Activated B cell treated with CpG ODN at 0.5 μM for 24 hours (primary cell): ENCODE measurements around the gene ONECUT1. TPM values are rescaled to one million over a fixed set of nuclear protein-coding genes. Genes with fewer than 3 reads are reported as not detected.

Experiments used
- ATAC-seq: fragments of 200-7000 bp; cut with Tn5 transposase; one replicate; pipeline ENCODE4 v1.10.0; 2021; ENCODE audit warnings: low read depth, mild to moderate bottlenecking, moderate library complexity
- CTCF ChIA-PET: fragments of 350-600 bp; sonication (Branson Sonifier 250); formaldehyde crosslinking; loops from one replicate; lab custom pipeline; 2021; ENCODE audit warnings: antibody characterized with exemption; lab: Charles Lee
- POLR2A ChIA-PET: fragments of 350-600 bp; sonication (Branson Sonifier 250); formaldehyde crosslinking; loops from one replicate; lab custom pipeline; 2021; ENCODE audit warnings: antibody characterized with exemption; lab: Charles Lee
- DNase-seq: peaks from one replicate; pipeline ENCODE4 v3.0.0; 2022
- H3K27ac Mint-ChIP-seq: one replicate; pipeline ENCODE4 v1.8.0; 2020; ENCODE audit warnings: mixed read lengths
- H3K27me3 Mint-ChIP-seq: one replicate; pipeline ENCODE4 v1.8.0; 2021; ENCODE audit warnings: mixed read lengths
- H3K36me3 Mint-ChIP-seq: one replicate; pipeline ENCODE4 v1.8.0; 2021; ENCODE audit warnings: low read depth, mixed read lengths
- H3K4me1 Mint-ChIP-seq: one replicate; pipeline ENCODE4 v1.8.0; 2021; ENCODE audit warnings: mixed read lengths
- H3K4me3 Mint-ChIP-seq: one replicate; pipeline ENCODE4 v1.8.0; 2020; ENCODE audit warnings: mild to moderate bottlenecking, mixed read lengths
- H3K9me3 Mint-ChIP-seq: one replicate; pipeline ENCODE4 v1.8.0; 2020; ENCODE audit warnings: mixed read lengths
- intact Hi-C: fragments of 100-400 bp; cut with micrococcal nuclease; formaldehyde crosslinking; loops from one replicate; pipeline ENCODE4 v1.15.1; 2024
- total RNA-seq: library from RNA; stranded (reverse); gene quantifications from 2 replicates; pipeline ENCODE4 v1.2.3, GENCODE V29; 2022
- TF ChIP-seq, protein P1 (sequence below): fragments of 200-600 bp; IDR thresholded peaks from one replicate; pipeline ENCODE4 v1.8.0; 2022; ENCODE audit warnings: antibody characterized with exemption, mild to moderate bottlenecking

The ONECUT1 gene
- total RNA-seq, 1 donor from 2014 or later, result 0.44 TPM

DNA sequence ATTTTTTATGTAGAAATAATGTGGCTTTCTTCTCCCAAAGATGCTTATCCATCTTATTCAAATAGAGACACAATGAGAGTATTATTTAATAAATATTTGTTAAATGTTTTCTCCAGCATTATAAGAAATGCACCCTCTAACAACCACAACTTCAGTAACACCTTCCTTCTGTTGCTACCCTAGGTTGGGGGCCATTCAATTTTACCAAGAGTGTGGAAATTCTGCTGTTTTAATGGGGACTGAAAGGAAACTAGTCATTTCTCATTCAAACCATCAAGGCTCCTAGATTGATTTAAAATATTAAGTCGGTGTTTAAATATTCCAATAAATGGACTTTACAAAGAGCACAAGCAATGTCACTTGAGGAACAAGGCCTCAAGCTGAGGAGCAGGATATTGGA is 7.6 kb downstream of the ONECUT1 start:
- H3K9me3 Mint-ChIP-seq, result no peaks in the 10 kb centered on the region

GRCh38 chr15:52780172-52780980 is 9.8 kb downstream of the ONECUT1 start:
- TF ChIP-seq, protein P1, sequence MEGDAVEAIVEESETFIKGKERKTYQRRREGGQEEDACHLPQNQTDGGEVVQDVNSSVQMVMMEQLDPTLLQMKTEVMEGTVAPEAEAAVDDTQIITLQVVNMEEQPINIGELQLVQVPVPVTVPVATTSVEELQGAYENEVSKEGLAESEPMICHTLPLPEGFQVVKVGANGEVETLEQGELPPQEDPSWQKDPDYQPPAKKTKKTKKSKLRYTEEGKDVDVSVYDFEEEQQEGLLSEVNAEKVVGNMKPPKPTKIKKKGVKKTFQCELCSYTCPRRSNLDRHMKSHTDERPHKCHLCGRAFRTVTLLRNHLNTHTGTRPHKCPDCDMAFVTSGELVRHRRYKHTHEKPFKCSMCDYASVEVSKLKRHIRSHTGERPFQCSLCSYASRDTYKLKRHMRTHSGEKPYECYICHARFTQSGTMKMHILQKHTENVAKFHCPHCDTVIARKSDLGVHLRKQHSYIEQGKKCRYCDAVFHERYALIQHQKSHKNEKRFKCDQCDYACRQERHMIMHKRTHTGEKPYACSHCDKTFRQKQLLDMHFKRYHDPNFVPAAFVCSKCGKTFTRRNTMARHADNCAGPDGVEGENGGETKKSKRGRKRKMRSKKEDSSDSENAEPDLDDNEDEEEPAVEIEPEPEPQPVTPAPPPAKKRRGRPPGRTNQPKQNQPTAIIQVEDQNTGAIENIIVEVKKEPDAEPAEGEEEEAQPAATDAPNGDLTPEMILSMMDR, result peak; percentile 97
- H3K9me3 Mint-ChIP-seq, result no peaks in the 10 kb centered on the region
- peak overlapping the region; percentile 91 for H3K27ac Mint-ChIP-seq
- POLR2A ChIA-PET, result interaction anchor here (0.6 to 2.2 kb wide), 7 partner anchors 13 to 548 kb away, joined by 3 to 6 read pairs (median 3); no protein-coding TSS in a partner anchor
- H3K36me3 Mint-ChIP-seq, result no peaks in the 10 kb centered on the region
- peaks cover 46% of the 10 kb centered on the region for H3K27me3 Mint-ChIP-seq
- DNase-seq (peak; percentile 55), ATAC-seq (peak; percentile 83)
- intact Hi-C loops, result loop anchor here (10.0 kb wide), 2 partner anchors 414 to 934 kb away; no protein-coding TSS in a partner anchor
- peaks cover 34% of the 10 kb centered on the region for H3K4me1 Mint-ChIP-seq
- CTCF ChIA-PET, result interaction anchor here (0.6 to 3.1 kb wide), 7 partner anchors 10 to 657 kb away, joined by 3 to 13 read pairs (median 4); partner anchors contain the start of gene ONECUT1
- H3K4me3 Mint-ChIP-seq, result peak overlapping the region; percentile 81

More for the DNA sequence above, 7.6 kb downstream of the ONECUT1 start:
- TF ChIP-seq, protein P1, result no peak
- DNase-seq (no peak), ATAC-seq (no peak)
- CTCF ChIA-PET, result interaction anchor here (0.8 to 3.1 kb wide), 3 partner anchors 10 to 23 kb away, joined by 3 to 13 read pairs (median 3); no protein-coding TSS in a partner anchor
- Mint-ChIP-seq H3K4me3 (no peak overlapping the region), H3K4me1 (peaks cover 37% of the 10 kb centered on the region), H3K27me3 (peaks cover 48% of the 10 kb centered on the region), H3K36me3 (no peaks in the 10 kb centered on the region), H3K27ac (no peak overlapping the region)
- intact Hi-C loops, result loop anchor here (10.0 kb wide), 2 partner anchors 412 to 932 kb away; no protein-coding TSS in a partner anchor
- POLR2A ChIA-PET, result interaction anchor here (1.0 to 1.5 kb wide), 2 partner anchors 11 to 21 kb away, joined by 3 to 5 read pairs; no protein-coding TSS in a partner anchor

DNA sequence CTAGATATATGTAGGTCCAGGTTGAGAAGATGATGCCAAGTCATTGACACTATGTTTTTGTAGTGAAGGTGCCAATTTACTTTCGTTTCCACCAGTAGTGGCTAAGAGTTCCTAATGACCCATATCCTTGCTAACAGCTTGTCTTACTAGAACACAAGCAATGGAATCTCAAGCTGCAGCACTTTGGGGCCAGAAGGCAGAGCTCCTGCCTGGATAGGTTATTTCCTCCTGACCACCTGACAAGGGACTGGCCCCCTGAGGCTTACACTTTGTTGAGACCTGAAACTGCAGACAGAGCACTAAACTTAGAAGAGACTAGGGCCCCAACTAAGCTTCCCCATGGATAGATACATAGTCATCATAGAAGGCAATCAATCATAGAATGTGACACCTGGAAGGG is 11.7 kb downstream of the ONECUT1 start:
- DNase-seq (no peak), ATAC-seq (no peak)
- Mint-ChIP-seq H3K9me3 (no peaks in the 10 kb centered on the region), H3K27ac (no peak overlapping the region), H3K4me1 (peaks cover 25% of the 10 kb centered on the region), H3K36me3 (no peaks in the 10 kb centered on the region), H3K27me3 (peaks cover 40% of the 10 kb centered on the region), H3K4me3 (no peak overlapping the region)
- POLR2A ChIA-PET, result interaction anchor here (0.6 to 2.2 kb wide), 2 partner anchors 15 to 519 kb away, joined by 6 read pairs; no protein-coding TSS in a partner anchor
- intact Hi-C loops, result no loop called here
- CTCF ChIA-PET, result interaction anchor here (0.6 kb wide), 1 partner anchor 478 kb away, joined by 3 read pairs; no protein-coding TSS in a partner anchor
- TF ChIP-seq, protein P1, result no peak

DNA sequence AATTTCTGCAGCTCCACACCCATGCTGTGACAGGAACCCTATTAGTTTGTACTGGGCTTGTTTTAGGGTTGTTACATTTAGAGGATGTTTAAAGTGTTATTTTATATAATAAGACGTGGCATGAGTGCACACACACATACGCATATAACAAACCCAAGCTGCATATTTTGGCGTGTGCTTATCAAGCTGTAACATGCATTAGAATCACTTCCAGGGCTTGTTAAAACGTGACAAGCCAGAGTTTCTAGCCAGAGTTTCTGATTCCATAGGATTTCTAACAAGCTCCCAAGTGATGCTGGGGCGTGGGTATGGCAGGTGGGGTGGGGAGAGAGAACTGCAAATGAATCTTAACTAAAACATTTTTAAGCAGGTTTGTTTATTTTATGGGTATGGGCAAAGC is 17.4 kb downstream of the ONECUT1 start:
- no peak overlapping the region for H3K4me3 Mint-ChIP-seq
- ChIA-PET CTCF (no interaction called here), POLR2A (no interaction called here)
- peaks cover 4% of the 10 kb centered on the region for H3K4me1 Mint-ChIP-seq
- H3K36me3 Mint-ChIP-seq, result no peaks in the 10 kb centered on the region
- peaks cover 38% of the 10 kb centered on the region for H3K27me3 Mint-ChIP-seq
- DNase-seq, result no peak
- H3K9me3 Mint-ChIP-seq, result no peaks in the 10 kb centered on the region
- intact Hi-C loops, result no loop called here
- H3K27ac Mint-ChIP-seq, result no peak overlapping the region
- ATAC-seq, result no peak
- TF ChIP-seq, protein P1, result no peak

GRCh38 chr15:52765785-52766184 is 24.4 kb downstream of the ONECUT1 start:
- DNase-seq, result no peak

More at GRCh38 chr15:52765785-52766184, 24.4 kb downstream of the ONECUT1 start:
- ChIA-PET CTCF (no interaction called here), POLR2A (no interaction called here)
- ATAC-seq, result no peak
- intact Hi-C loops, result no loop called here
- H3K4me3 Mint-ChIP-seq, result no peak overlapping the region
- TF ChIP-seq, protein P1, result no peak
- H3K36me3 Mint-ChIP-seq, result no peaks in the 10 kb centered on the region
- H3K27me3 Mint-ChIP-seq, result peaks cover 24% of the 10 kb centered on the region
- H3K4me1 Mint-ChIP-seq, result no peaks in the 10 kb centered on the region
- H3K27ac Mint-ChIP-seq, result no peak overlapping the region
- no peaks in the 10 kb centered on the region for H3K9me3 Mint-ChIP-seq
